Forelimb muscle (tissue), 1 donor: ENCODE measurements around the gene TAP1. TPM values are rescaled to one million over a fixed set of nuclear protein-coding genes. Genes with fewer than 3 reads are reported as not detected.

ENCODE experiments used
- DNase-seq: peaks from one replicate; pipeline ENCODE4 v3.0.0-alpha.2; 2013; ENCODE audit warnings: low read depth
- polyA plus RNA-seq: library from polyadenylated mRNA; unstranded; fragments of 120-200 nt; gene quantifications from one replicate; pipeline ENCODE4 v1.2.1, GENCODE V29; 2013; ENCODE audit not compliant: insufficient read length

The TAP1 gene
- polyA plus RNA-seq, 1 donor, result 9.6 TPM

DNA sequence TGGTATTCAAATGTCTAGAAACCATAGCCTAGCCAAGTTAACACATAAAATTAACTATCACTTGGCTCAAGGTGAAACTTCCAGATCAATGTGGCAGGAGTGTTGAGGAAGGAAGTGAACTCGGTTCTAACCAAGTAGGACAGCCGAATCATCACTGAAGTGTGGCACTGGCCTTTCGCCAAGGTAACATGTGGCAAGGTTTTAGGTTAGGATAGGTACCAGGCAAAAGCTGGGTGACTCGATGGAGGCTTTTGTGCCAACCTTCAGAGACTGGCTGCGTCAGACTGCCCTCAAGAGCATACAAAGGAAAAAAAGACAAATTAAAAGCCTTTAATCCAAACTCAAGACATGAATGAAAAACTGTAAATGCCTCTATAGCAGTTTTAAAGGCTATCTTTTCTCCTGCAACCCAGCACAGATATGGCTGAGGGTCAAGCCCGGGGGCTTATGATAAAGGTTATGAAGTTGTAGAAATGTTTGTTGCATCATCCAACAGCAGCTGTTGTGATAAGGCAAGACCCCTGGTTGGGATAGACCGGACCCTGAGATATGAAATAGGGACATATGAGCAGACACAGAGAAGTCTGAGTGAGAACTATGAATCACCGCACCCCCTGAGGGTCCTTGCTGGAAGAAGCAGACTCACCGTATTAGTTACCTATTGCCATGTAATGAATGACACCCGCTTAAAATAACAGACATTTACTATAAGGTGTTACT, 12.4 kb upstream of the TAP1 start:
- no peak for DNase-seq

- no peak for DNase-seq
Measured at GRCh38 chr6:32862725-32863124, 9.2 kb upstream of the TAP1 start.

DNA sequence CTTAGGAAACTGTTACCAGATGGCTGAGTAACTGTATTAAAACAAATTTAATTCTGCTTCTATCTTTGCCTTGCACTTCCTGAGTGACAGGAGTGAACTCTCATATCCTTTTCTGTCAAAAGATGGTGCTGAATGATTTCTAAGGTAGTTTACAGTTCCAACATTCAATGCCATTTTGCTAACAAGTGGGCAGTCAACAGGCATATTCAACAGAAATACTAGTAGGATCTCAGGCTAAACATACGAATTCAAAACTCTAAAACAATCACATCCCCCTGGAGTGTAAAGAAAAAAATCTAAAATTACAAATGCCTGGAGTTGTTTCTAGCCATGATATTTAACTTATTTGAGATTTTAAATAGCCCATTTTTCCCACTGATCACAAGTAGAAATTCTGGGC, 7.2 kb upstream of the TAP1 start:
- DNase-seq, result no peak

DNA sequence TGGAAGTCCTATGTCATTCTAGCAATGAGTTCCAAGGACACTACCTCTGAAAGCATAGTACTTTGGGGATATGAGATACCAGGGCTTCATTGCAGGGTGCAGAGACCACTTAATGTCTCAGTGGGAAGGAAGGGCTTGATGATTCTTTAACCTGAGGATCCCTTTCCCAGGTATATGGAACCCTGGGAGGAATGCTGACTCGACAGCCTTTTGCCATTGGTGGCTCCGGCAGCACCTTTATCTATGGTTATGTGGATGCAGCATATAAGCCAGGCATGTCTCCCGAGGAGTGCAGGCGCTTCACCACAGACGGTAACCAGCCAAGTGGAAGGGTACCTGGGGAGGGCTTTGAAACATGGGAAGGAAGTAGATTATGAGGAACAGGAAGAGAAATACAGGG, 4.7 kb upstream of the TAP1 start:
- no peak for DNase-seq

GRCh38 chr6:32857156-32857891, 3.8 kb upstream of the TAP1 start:
- no peak for DNase-seq

- DNase-seq, result no peak
Measured at GRCh38 chr6:32855467-32856174, 2.1 kb upstream of the TAP1 start.

GRCh38 chr6:32854376-32855178, 1.1 kb upstream of the TAP1 start:
- DNase-seq, result no peak

DNA sequence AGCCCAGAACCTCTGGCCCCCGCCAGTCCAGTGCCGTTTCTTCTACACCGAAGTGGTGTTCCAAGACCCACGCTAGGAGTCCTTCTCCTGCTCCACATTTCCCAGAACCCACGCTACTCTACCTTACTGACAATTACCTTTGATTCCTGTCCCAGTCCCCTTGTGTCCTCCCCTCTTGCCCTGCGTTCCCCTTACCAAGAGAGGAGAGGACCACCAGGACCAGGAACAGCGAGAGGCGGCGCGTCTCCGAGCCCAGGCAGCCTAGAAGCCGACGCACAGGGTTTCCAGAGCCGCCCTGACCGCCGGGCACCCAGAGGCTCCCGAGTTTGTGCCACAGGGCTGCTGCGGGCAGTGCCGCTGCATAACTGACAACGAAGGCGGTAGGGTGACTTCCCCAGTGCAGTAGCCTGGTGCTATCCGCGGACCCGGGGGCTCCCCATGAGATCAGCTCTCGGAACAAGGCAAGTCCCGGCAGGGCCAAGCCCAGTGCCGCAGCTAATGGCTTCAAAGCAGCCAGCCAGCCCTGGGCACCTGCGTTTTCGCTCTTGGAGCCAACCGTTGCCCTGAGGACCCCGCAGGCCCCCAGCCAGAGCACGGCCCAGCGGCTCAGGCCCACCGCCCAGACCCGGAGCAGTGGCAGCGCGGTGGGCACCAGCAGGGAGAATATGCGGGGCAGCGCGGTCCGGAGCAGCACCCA, 512 bp downstream of the TAP1 start:
- DNase-seq, result no peak

DNA sequence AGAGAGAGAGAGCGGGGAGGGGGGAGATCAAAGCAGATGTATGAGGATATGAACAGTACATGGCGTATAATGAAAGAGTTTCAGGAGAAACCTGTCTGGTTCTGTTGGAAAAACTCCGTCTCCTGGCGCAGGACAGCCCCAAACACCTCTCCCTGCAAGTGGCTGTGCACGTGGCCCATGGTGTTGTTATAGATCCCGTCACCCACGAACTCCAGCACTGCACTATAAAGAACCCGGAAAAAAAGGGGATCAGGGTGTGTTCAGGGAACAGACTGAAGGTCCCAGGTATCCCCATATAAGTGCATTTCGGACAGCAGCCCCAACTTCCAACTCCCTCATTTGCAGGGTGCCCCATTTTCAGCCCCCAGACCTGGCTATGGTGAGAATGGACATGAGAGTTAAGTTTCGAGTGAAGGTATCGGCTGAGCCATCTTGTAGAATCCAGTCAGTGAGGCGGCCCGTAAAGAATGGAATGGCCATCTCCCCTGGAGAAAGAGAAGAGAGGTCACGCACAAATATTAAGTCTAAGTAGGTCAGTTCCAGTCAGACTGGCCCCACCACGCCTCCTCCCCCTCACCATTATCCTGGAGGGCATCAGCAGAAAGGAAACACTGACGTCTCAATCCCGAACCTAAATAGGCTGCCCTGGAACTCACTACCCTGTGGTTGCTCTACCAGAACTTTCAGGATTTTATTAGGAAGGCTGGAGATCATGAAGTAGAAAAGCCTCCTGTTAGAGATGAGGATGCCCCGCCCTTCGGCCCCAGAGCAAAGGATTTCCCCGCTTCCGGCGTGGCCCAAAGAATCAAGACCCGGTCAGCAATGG, 1.3 kb downstream of the TAP1 start:
- no peak for DNase-seq

DNA sequence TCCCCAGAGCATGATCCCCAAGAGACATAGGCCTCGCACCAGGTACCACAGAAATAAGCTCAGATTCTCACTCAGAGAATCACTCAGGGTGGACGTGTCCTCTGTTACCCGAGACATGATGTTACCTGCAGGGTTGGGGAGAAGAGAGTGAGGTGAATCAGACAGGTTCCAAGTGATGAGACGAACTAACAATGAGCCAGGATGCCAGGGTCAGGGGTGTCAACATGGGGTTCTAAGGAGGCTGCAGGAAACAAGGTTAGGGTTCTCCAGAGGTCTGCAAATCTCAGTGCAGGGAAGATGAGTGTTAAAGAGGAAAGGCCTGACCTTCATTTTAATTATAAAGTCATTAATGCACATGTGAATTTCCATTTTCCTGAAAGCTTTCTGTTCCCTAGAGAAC, 2.5 kb downstream of the TAP1 start:
- no peak for DNase-seq

DNA sequence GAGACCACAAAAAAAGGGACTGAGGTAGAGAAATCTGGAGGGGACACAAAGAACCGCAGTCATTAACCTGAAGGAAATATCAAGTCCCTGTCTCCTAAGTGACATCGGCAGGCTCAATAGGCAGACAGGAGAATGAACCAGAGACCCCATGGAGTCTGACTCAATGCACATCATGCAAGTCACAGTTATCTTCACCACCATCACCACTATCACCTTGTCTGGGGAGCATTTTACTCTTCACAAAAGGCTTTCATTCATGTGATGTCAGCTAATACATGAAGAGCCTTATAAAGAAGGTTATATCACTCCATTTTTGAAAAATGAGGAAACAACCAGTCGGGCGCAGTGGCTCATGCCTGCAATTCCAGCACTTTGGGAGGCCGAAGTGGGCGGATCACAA, 4.4 kb downstream of the TAP1 start:
- DNase-seq, result no peak

DNA sequence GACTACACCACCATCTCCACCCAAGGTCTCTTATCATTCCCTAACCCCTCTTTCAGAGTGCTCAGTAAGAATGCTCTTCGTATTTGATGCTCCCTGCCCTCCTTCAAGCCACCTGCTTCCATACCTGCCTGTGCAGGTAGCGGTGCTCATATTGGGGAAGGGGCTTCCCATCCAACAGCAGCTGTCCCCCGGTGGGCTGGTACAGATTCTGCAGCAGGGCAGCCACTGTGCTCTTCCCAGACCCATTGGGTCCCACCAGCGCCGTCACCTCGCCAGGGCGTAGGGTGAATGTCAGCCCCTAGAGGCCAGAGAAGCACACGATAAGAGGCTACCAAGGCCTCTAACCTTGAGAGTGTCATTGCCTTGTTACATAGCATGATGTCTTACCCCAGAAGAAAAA, 5.7 kb downstream of the TAP1 start:
- DNase-seq, result no peak

- no peak for DNase-seq
Measured at GRCh38 chr6:32847004-32847403, 6.5 kb downstream of the TAP1 start.

DNA sequence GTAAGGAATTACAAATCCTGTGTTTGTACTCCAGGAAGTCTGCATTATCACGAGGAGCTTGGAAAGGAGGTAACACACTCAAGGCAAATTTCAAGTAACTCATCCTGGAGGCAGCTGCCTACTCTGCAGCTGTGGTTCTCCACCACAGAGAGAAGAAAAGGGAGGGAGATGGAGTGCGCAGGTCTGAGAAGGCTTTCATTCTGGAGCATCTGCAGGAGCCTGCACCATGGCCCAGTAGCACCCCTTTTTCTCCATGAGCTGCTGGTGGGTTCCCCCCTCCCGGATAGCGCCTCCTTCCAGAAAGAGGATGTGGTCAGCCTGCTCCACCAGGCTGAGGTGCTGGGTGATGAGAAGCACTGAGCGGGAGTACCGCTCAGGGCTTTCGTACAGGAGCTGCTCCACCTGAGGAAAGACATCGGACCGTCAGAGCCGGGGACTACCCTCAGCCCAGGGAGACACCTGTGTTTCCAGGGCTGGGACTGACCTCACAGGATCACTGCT, 8.1 kb downstream of the TAP1 start:
- DNase-seq, result no peak

DNA sequence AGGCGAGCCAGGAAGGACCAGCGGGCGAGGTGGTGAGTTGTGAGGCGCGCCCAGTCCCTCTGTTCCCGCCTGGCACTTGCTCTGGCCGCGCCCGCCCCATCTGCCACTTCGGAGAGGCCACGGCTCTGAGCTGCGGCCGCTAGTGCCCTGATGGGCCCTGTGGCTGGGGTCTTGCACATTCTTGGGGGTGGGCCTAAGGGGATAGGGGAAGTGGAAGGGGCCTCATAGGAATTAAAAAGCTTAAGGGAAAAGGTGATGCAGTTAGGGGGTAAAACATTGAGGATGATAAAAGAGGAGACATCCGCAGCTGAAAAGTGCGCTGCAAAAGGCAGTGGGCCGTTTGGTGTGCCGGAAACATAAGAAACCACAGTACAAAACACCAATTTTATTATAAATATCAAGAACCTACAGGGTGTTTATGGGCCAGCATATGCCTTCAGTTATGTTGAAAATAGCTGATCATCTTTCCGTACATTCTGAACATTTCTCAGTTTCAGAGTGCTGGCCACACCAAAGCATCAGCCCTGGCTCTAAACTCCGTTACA, 8.6 kb downstream of the TAP1 start:
- no peak for DNase-seq

DNA sequence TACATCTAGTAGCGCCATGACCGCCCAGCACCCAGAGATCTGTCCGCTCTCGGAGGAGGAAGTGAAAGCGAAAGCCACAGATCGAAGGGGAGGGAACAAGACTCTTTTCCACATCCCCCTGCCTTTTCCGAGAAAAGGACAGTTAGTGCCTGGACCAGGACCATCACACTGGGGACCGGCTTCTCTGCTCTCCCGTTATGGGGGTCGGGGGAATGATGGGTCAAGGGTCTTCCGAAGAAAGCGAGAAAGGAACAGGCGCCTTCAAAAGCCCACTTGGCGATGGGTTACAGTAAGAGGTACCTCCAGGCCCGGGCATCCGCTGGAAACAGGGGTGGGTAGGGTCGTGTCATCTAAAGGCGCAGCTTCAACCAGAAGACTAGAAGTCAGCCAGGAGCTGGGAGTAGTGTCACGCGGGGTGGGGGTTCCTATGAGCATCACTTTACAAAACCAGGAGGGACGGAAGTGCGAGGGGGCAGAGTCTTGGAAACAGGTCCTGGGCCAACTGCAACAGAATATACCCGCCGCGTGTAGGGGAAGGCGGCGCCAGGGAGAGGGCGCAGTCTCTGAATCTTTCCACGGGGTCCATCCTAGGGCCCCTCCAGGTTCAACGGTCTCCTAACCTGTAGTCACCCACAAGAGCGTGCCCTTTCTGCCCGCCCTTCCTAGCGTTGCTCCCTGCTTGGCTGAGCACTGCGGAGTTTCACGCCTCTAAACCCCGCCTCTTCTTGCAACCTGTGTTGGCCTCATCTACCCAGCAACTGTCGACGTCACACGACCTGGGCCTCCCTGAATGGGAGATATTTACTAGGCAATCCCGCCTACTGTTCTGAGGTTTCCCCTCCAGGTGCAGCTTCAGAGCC, 9.3 kb downstream of the TAP1 start, which contains the start of gene PSMB8:
Gene PSMB8, minus strand, starts transcription at position 69 of the 860 bp plus-strand sequence. Its CDS starts 51 bp downstream, at position 18.
- DNase-seq, result peak; percentile 92

GRCh38 chr6:32843331-32843978, 10.0 kb downstream of the TAP1 start:
- DNase-seq, result no peak

DNA sequence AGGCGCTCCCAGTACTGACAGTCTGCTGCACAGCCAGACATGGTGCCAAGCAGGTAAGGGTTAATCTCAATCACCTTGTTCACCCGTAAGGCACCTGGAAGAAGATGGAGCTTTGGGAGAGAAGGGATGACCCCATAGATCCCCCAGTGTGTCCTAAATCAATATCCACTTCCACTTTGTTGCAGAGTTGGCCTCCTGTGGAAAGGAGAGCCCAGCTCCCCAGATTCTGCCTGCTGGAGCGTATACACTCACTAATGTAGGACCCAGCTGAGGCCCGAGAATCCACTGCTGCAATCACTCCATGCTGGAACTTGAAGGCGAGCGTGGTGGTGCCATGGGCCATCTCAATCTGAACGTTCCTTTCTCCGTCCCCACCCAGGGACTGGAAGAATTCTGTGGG, 10.8 kb downstream of the TAP1 start:
- DNase-seq, result no peak
